Panc1 (cell line): ENCODE results near the gene CD2BP2. TPM values are rescaled to one million over a fixed set of nuclear protein-coding genes. Genes with fewer than 3 reads are reported as not detected.

Source experiments
- ATAC-seq: fragments of 200-7000 bp; cut with Tn5 transposase; 2 replicates; pipeline ENCODE4 v1.9.1; 2020; ENCODE audit warnings: mild to moderate bottlenecking, moderate library complexity
- BruUV-seq: library from RNA; stranded (reverse); fragments of 400-500 nt; replicated peaks from 2 replicates; lab custom pipeline; 2021; lab: Mats Ljungman, UMichigan
- CTCF ChIA-PET: fragments of 300-600 bp; sonication (Branson Sonifier 250); formaldehyde crosslinking; loops from one replicate; lab custom pipeline; 2022; ENCODE audit warnings: antibody characterized with exemption; lab: Charles Lee
- POLR2A ChIA-PET: fragments of 300-600 bp; sonication (Branson Sonifier 250); formaldehyde crosslinking; loops from one replicate; lab custom pipeline; 2022; ENCODE audit warnings: antibody characterized with exemption; lab: Charles Lee
- DNase-seq: peaks from one replicate; pipeline ENCODE4 v3.0.0-alpha.2; 2010; ENCODE audit warnings: low read depth, low spot score
- H3K27ac ChIP-seq: 2 replicates; pipeline ENCODE4 v1.5.1; 2011; ENCODE audit warnings: mild to moderate bottlenecking, low read length, inconsistent platforms
- H3K27me3 ChIP-seq: fragments of 200-500 bp; sonication (Bioruptor generic); 2 replicates; pipeline ENCODE4 v1.6.0; 2014; ENCODE audit warnings: low read length, inconsistent platforms; ENCODE audit not compliant: control insufficient read depth, insufficient read depth
- H3K36me3 ChIP-seq: fragments of 200-500 bp; sonication (Bioruptor generic); 2 replicates; pipeline ENCODE4 v1.5.1; 2014; ENCODE audit warnings: inconsistent platforms, mild to moderate bottlenecking, low read length, moderate library complexity; ENCODE audit not compliant: control insufficient read depth, insufficient read depth
- H3K4me1 ChIP-seq: 2 replicates; pipeline ENCODE4 v1.5.1; 2011; ENCODE audit warnings: inconsistent platforms, mild to moderate bottlenecking, low read length, moderate library complexity; ENCODE audit not compliant: control insufficient read depth, insufficient read depth
- H3K4me3 ChIP-seq, 2 experiments: 2 replicates each; pipeline ENCODE4 v1.5.1; 2011 to 2012; ENCODE audit warnings: low read depth in 2 of 2, low read length in 2 of 2, mild to moderate bottlenecking in 2 of 2, inconsistent platforms in 1 of 2, moderate library complexity in 1 of 2
- H3K9me3 ChIP-seq: fragments of 200-500 bp; sonication (Bioruptor generic); 2 replicates; pipeline ENCODE4 v1.5.1; 2014; ENCODE audit warnings: low read depth, mild to moderate bottlenecking, inconsistent platforms, low read length, moderate library complexity; ENCODE audit not compliant: control insufficient read depth, insufficient read depth
- CTCF ChIP-seq: fragments of 450-650 bp; IDR thresholded peaks from 2 replicates; pipeline ENCODE4 v1.5.1; 2017; ENCODE audit warnings: mild to moderate bottlenecking
- POLR2AphosphoS5 ChIP-seq: IDR thresholded peaks from 2 replicates; pipeline ENCODE4 v1.6.1; 2012; ENCODE audit warnings: mild to moderate bottlenecking, low read depth, low read length, moderate library complexity
- REST ChIP-seq, 2 experiments: IDR thresholded peaks; 2 replicates each; pipeline ENCODE4 v1.6.1; 2011 to 2012; ENCODE audit warnings: low read depth in 2 of 2, control low read depth in 1 of 2, low read length in 1 of 2, mild to moderate bottlenecking in 1 of 2, moderate library complexity in 1 of 2; ENCODE audit not compliant: insufficient read depth in 1 of 2
- SIN3A ChIP-seq: IDR thresholded peaks from 2 replicates; pipeline ENCODE4 v1.6.1; 2012; ENCODE audit warnings: low read depth, mild to moderate bottlenecking, low read length, moderate library complexity, borderline replicate concordance; ENCODE audit not compliant: insufficient read depth
- TCF7L2 ChIP-seq: IDR thresholded peaks from 2 replicates; pipeline ENCODE4 v1.6.1; 2011; ENCODE audit warnings: mild to moderate bottlenecking, low read depth, low read length, inconsistent platforms
- in situ Hi-C: cut with HindIII; loops from 2 replicates; pipeline ENCODE4 v1.10.0; 2016; ENCODE audit warnings: low sequenced_read_pairs, low pct_unique_long_range_greater_than_20kb
- intact Hi-C: fragments of 100-400 bp; cut with micrococcal nuclease; formaldehyde crosslinking; loops from one replicate; pipeline ENCODE4 v1.10.0; 2022; ENCODE audit not compliant: unreplicated experiment
- total RNA-seq: library from RNA; stranded (reverse); gene quantifications from one replicate; pipeline ENCODE4 v1.2.1, GENCODE V29; 2021; ENCODE audit not compliant: unreplicated experiment

CD2BP2 gene
- total RNA-seq, 1 experiment from 2014 or later = 90.7 TPM

GRCh38 chr16:30394592-30395154 lies 39.6 kb upstream of the CD2BP2 start:
- ChIA-PET POLR2A (interaction anchor here (0.6 kb wide), 1 partner anchor 507 kb away, joined by 3 read pairs; no protein-coding TSS in a partner anchor), CTCF (interaction anchor here (1.6 kb wide), 1 partner anchor 23 kb away, joined by 3 read pairs; no protein-coding TSS in a partner anchor)
- DNase-seq (no peak), ATAC-seq (peak; percentile 13)
- no peaks in the 10 kb centered on the region for H3K27me3 ChIP-seq
- H3K4me3 ChIP-seq = peak overlapping the region; percentile 85
- H3K4me1 ChIP-seq = peaks cover 10% of the 10 kb centered on the region
- H3K9me3 ChIP-seq = no peaks in the 10 kb centered on the region
- intact Hi-C loops (no loop called here), in situ Hi-C loops (no loop called here)
- no peaks in the 10 kb centered on the region for H3K36me3 ChIP-seq
- TF ChIP-seq CTCF (no peak), TCF7L2 (no peak), SIN3A (no peak), POLR2AphosphoS5 (no peak), REST (IDR thresholded peaks at IDR 0.05; ENCODE audit: insufficient read depth in 1 of 2, low read depth in 2 of 2, low read length in 1 of 2) (no peak)
- BruUV-seq = no TSS peak
- peak overlapping the region; percentile 84 for H3K27ac ChIP-seq

- TF ChIP-seq POLR2AphosphoS5 (no peak), SIN3A (no peak), REST (IDR thresholded peaks at IDR 0.05; ENCODE audit: insufficient read depth in 1 of 2, low read depth in 2 of 2, low read length in 1 of 2) (no peak), CTCF (no peak), TCF7L2 (no peak)
Observed at GRCh38 chr16:30383521-30383920, 28.4 kb upstream of the CD2BP2 start.

More at GRCh38 chr16:30383521-30383920, 28.4 kb upstream of the CD2BP2 start:
- H3K27ac ChIP-seq = no peak overlapping the region
- no peak for DNase-seq
- CTCF ChIA-PET = no interaction called here
- no peaks in the 10 kb centered on the region for H3K36me3 ChIP-seq
- H3K9me3 ChIP-seq = no peaks in the 10 kb centered on the region
- H3K4me1 ChIP-seq = 0 out of 2 replicates have a peak, but pooled peaks cover 3% of the 10 kb centered on the region
- no peak for ATAC-seq
- no TSS peak for BruUV-seq
- H3K27me3 ChIP-seq = no peaks in the 10 kb centered on the region
- in situ Hi-C loops (no loop called here), intact Hi-C loops (no loop called here)
- POLR2A ChIA-PET = interaction anchor here (0.5 kb wide), 1 partner anchor 18 kb away, joined by 3 read pairs; no protein-coding TSS in a partner anchor
- no peak overlapping the region for H3K4me3 ChIP-seq
